ENCODE results near the gene D2HGDH. TPM values are rescaled to one million over a fixed set of nuclear protein-coding genes. Genes with fewer than 3 reads are reported as not detected.

D2HGDH gene
- total RNA-seq, 4 donors from 2014 or later: 37.7 to 160 (median 62.2) TPM

- WGBS: 89% methylated on average over 6 of the region's 6 CpGs
- H3K4me3 ChIP-seq: no peak overlapping the region
- TF ChIP-seq POLR2A (IDR thresholded peaks at IDR 0.05) (no peak), POLR2AphosphoS5 (IDR thresholded peaks at IDR 0.05) (no peak), CTCF (IDR thresholded peaks at IDR 0.05) (no peak), EP300 (IDR thresholded peaks at IDR 0.05) (no peak)
These were observed 42.0 kb upstream of the D2HGDH start for GRCh38 chr2:241692448-241692847.

GRCh38 chr2:241695651-241696050 lies 38.8 kb upstream of the D2HGDH start:
- Histone ChIP-seq H3K27me3 (no peaks in the 10 kb centered on the region), H3K36me3 (peaks cover 40% of the 10 kb centered on the region), H3K9me3 (no peaks in the 10 kb centered on the region), H3K4me3 (no peak overlapping the region), H3K4me1 (peaks cover 2% of the 10 kb centered on the region), H3K27ac (no peak overlapping the region)
- 91% methylated on average over 4 of the region's 4 CpGs for WGBS
- TF ChIP-seq POLR2AphosphoS5 (IDR thresholded peaks at IDR 0.05): no peak
- no peak for TF ChIP-seq CTCF (IDR thresholded peaks at IDR 0.05)
- TF ChIP-seq POLR2A (IDR thresholded peaks at IDR 0.05): no peak
- no peak for TF ChIP-seq EP300 (IDR thresholded peaks at IDR 0.05)
- no peak for DNase-seq (ENCODE audit: low spot score in 2 of 2)

More at GRCh38 chr2:241692448-241692847, 42.0 kb upstream of the D2HGDH start:
- Histone ChIP-seq H3K36me3 (peaks cover 50% of the 10 kb centered on the region), H3K27ac (no peak overlapping the region), H3K4me1 (peaks cover 19% of the 10 kb centered on the region), H3K9me3 (no peaks in the 10 kb centered on the region), H3K27me3 (no peaks in the 10 kb centered on the region)
- DNase-seq (ENCODE audit: low spot score in 2 of 2): no peak

DNA sequence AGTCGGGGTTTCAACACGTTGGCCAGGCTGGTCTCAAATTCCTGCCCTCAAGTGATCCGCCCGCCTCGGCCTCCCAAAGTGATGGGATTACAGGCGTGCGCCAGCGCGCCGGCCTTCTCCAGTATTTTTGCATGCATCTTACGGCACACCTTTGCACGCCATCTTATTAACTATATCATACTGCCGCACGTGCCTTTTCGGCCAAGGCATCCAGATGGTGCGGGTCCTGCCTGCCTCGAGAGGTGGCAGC lies 33.4 kb upstream of the D2HGDH start:
- no peaks in the 10 kb centered on the region for H3K9me3 ChIP-seq
- peak overlapping the region; percentile 98 for H3K27ac ChIP-seq
- no peak for DNase-seq (ENCODE audit: low spot score in 2 of 2)
- H3K27me3 ChIP-seq: no peaks in the 10 kb centered on the region
- peak overlapping the region; percentile 78 for H3K4me3 ChIP-seq
- peaks cover 24% of the 10 kb centered on the region for H3K4me1 ChIP-seq
- TF ChIP-seq CTCF (IDR thresholded peaks at IDR 0.05): peak in 1 of 2 donors; percentile 46
- no peak for TF ChIP-seq EP300 (IDR thresholded peaks at IDR 0.05)
- TF ChIP-seq POLR2A (IDR thresholded peaks at IDR 0.05): no peak
- TF ChIP-seq POLR2AphosphoS5 (IDR thresholded peaks at IDR 0.05): no peak
- peaks cover 15% of the 10 kb centered on the region for H3K36me3 ChIP-seq
- WGBS: 4% methylated on average over 16 of the region's 17 CpGs

DNA sequence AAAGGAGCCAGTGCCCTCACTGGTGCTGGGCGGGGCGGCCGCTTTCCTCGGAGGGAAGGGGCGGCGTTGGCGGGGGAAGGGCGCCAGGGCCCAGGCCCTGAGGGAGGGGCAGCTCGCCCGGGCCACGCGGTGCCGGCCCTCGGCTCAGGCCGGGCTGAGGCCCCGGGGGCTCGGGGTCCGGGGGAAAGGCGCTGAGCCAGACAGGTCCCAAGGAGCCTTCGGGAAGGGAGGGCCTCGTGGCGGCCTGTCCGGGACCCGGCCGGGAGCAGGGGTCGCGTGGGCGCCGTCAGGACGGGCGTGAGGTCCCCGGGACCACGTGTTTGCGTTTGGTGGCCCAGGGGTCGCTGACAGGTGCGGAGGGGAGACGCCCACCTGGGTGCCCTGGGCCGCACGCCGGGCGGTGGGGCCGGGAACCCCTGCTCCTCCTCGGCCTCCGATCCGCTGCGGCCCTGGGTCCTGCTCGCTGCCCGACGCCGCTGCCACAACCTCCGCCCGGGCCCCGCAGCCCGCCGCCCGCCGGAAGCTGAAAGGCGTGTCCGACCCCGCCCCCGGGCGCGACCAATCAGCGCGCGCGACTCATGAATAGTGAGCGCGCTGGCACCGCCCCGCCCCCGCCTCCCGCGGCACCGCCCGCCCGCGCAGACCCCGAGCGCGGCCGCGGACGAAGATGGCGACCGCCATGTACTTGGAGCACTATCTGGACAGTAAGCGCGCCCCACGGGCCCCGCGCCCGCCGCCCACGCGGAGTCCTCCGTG lies 32.9 kb upstream of the D2HGDH start, which contains the start of gene ING5:
Gene ING5, plus strand, starts transcription at position 641 of the 756 bp plus-strand sequence. Its CDS starts 27 bp downstream, at position 668.
- peaks cover 20% of the 10 kb centered on the region for H3K36me3 ChIP-seq
- DNase-seq (ENCODE audit: low spot score in 2 of 2): peak; percentile 97 to 98
- peak within 1 kb of the TSS; percentile 78 for H3K4me3 ChIP-seq
- WGBS: no CpG with 5 or more reads among the region's 96 CpGs
- TF ChIP-seq CTCF (IDR thresholded peaks at IDR 0.05): no peak
- peak in 1 of 2 donors; percentile 76 for TF ChIP-seq POLR2A (IDR thresholded peaks at IDR 0.05)
- TF ChIP-seq EP300 (IDR thresholded peaks at IDR 0.05): no peak
- TF ChIP-seq POLR2AphosphoS5 (IDR thresholded peaks at IDR 0.05): peak in 2 of 3 donors; percentile 20 to 58
- no peaks in the 10 kb centered on the region for H3K27me3 ChIP-seq
- H3K4me1 ChIP-seq: peaks cover 24% of the 10 kb centered on the region
- H3K9me3 ChIP-seq: no peaks in the 10 kb centered on the region
- H3K27ac ChIP-seq: peak within 1 kb of the TSS; percentile 98

DNA sequence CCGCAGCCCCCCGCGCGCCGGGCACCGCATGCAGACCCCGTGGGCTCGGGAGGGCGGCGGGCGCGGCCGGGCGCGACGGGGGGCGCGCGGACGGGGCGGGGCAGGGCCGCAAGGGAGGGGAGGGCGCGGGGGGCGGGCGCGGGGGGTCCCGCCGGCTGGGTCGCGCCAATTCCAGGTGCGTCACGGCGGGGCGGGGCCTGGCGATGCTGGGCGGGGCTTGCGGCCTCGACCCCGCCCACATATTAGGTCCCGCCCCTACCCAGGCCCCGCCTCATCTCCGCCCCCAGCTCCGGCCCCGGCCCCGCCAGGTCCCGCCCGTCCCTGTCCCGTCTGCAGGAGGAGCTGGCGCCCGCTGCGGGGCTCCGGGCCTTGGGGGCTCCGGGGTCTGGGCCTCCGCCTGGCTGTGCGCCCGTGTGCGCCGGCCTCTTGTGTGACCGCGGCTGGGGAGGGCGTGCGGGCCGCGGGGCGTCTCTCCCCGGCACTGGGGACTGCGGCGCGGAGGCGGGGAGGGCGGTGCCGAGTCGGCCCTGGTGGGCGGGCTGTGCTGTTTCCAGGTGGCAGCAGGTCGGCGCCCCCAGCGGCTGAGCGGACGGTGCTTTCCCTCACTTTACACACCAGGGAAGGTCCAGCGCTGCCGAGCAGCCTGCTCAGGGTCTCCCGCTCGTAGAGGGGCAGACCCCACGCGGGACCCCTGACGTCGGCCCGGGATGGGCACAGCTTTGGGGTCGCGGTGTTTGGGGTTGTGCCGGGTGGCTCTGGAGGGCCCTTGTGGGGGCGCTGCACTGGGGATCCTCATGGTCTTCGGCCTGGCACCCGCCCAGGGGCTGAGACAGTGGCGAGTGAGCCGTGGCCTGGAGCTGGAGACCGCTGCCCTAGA lies 32.0 kb upstream of the D2HGDH start:
- Histone ChIP-seq H3K4me3 (peak overlapping the region; percentile 78), H3K27ac (peak overlapping the region; percentile 98), H3K36me3 (peaks cover 29% of the 10 kb centered on the region), H3K4me1 (peaks cover 24% of the 10 kb centered on the region), H3K9me3 (no peaks in the 10 kb centered on the region), H3K27me3 (no peaks in the 10 kb centered on the region)
- peak; percentile 90 to 94 for DNase-seq (ENCODE audit: low spot score in 2 of 2)
- WGBS: no CpG with 5 or more reads among the region's 98 CpGs
- peak; percentile 16 to 31 for TF ChIP-seq CTCF (IDR thresholded peaks at IDR 0.05)
- no peak for TF ChIP-seq POLR2AphosphoS5 (IDR thresholded peaks at IDR 0.05)

All from suprapubic skin (tissue), 4 donors.